ENCODE results near the gene FHOD3. TPM values are rescaled to one million over a fixed set of nuclear protein-coding genes. Genes with fewer than 3 reads are reported as not detected.
"Not testable (repeated sequence)": the region's sequence is repeated elsewhere in the genome, so short reads cannot be mapped to it uniquely, and the experiment has no call there.

FHOD3 gene
- total RNA-seq, 1 donor = 3.0 TPM

- DNase-seq (ENCODE audit: low read depth) = no peak
- no peak overlapping the region for H3K4me3 ChIP-seq (ENCODE audit: low read depth, low read length)
- TF ChIP-seq CTCF (IDR thresholded peaks at IDR 0.05; ENCODE audit: insufficient read depth, low read length) = no peak
Measured at GRCh38 chr18:36759167-36759776, 461.8 kb downstream of the FHOD3 start.

GRCh38 chr18:36760598-36760997, 463.1 kb downstream of the FHOD3 start:
- no peak for DNase-seq (ENCODE audit: low read depth)
- no peak for TF ChIP-seq CTCF (IDR thresholded peaks at IDR 0.05; ENCODE audit: insufficient read depth, low read length)
- no peak overlapping the region for H3K4me3 ChIP-seq (ENCODE audit: low read depth, low read length)

- no peak for TF ChIP-seq CTCF (IDR thresholded peaks at IDR 0.05; ENCODE audit: insufficient read depth, low read length)
- DNase-seq (ENCODE audit: low read depth) = no peak
- H3K4me3 ChIP-seq (ENCODE audit: low read depth, low read length) = no peak overlapping the region
Measured at GRCh38 chr18:36761186-36761698, 463.7 kb downstream of the FHOD3 start.

GRCh38 chr18:36762074-36762473, 464.6 kb downstream of the FHOD3 start:
- no peak for TF ChIP-seq CTCF (IDR thresholded peaks at IDR 0.05; ENCODE audit: insufficient read depth, low read length)
- no peak overlapping the region for H3K4me3 ChIP-seq (ENCODE audit: low read depth, low read length)
- DNase-seq (ENCODE audit: low read depth) = no peak

GRCh38 chr18:36762965-36763364, 465.5 kb downstream of the FHOD3 start:
- DNase-seq (ENCODE audit: low read depth); H3K4me3 ChIP-seq (ENCODE audit: low read depth, low read length): not testable (repeated sequence)

GRCh38 chr18:36766836-36767235, 469.3 kb downstream of the FHOD3 start:
- no peak for TF ChIP-seq CTCF (IDR thresholded peaks at IDR 0.05; ENCODE audit: insufficient read depth, low read length)
- DNase-seq (ENCODE audit: low read depth) = peak; percentile 28

GRCh38 chr18:36769172-36769571, 471.7 kb downstream of the FHOD3 start:
- TF ChIP-seq CTCF (IDR thresholded peaks at IDR 0.05; ENCODE audit: insufficient read depth, low read length) = no peak

More at GRCh38 chr18:36766836-36767235, 469.3 kb downstream of the FHOD3 start:
- no peak overlapping the region for H3K4me3 ChIP-seq (ENCODE audit: low read depth, low read length)

More at GRCh38 chr18:36769172-36769571, 471.7 kb downstream of the FHOD3 start:
- peak; percentile 27 for DNase-seq (ENCODE audit: low read depth)
- no peak overlapping the region for H3K4me3 ChIP-seq (ENCODE audit: low read depth, low read length)
